Muscle layer of colon (tissue), 2 donors: ENCODE data around the gene SH2B2.
A peak's percentile ranks its signal among the peaks of the same experiment; 100 is the strongest.

Experiments used
- H3K27ac ChIP-seq: one replicate; pipeline ENCODE4 v1.7.0; 2013; ENCODE audit warnings: low read depth, mild to moderate bottlenecking, low read length, moderate library complexity
- H3K27me3 ChIP-seq, 2 donors: one replicate each; pipeline ENCODE4 v1.7.0; 2013; ENCODE audit warnings: low read length in 2 of 2, mild to moderate bottlenecking in 2 of 2; ENCODE audit not compliant: insufficient read depth in 2 of 2, control insufficient read depth in 1 of 2
- H3K36me3 ChIP-seq: one replicate; pipeline ENCODE4 v1.7.0; 2013; ENCODE audit warnings: mild to moderate bottlenecking, low read length; ENCODE audit not compliant: insufficient read depth
- H3K4me1 ChIP-seq: one replicate; pipeline ENCODE4 v1.7.0; 2013; ENCODE audit warnings: mild to moderate bottlenecking, low read length; ENCODE audit not compliant: insufficient read depth
- H3K4me3 ChIP-seq, 2 donors: one replicate each; pipeline ENCODE4 v1.7.0; 2013; ENCODE audit warnings: low read length in 2 of 2, low read depth in 1 of 2, mild to moderate bottlenecking in 1 of 2, moderate library complexity in 1 of 2
- H3K9ac ChIP-seq: one replicate; pipeline ENCODE4 v1.7.0; 2013; ENCODE audit warnings: low read length
- H3K9me3 ChIP-seq: one replicate; pipeline ENCODE4 v1.7.0; 2013; ENCODE audit warnings: mild to moderate bottlenecking, low read length
- donor health status: abdominal sarcoma.
- donor health status: Adenocarcinoma of cecum.

The SH2B2 gene

DNA sequence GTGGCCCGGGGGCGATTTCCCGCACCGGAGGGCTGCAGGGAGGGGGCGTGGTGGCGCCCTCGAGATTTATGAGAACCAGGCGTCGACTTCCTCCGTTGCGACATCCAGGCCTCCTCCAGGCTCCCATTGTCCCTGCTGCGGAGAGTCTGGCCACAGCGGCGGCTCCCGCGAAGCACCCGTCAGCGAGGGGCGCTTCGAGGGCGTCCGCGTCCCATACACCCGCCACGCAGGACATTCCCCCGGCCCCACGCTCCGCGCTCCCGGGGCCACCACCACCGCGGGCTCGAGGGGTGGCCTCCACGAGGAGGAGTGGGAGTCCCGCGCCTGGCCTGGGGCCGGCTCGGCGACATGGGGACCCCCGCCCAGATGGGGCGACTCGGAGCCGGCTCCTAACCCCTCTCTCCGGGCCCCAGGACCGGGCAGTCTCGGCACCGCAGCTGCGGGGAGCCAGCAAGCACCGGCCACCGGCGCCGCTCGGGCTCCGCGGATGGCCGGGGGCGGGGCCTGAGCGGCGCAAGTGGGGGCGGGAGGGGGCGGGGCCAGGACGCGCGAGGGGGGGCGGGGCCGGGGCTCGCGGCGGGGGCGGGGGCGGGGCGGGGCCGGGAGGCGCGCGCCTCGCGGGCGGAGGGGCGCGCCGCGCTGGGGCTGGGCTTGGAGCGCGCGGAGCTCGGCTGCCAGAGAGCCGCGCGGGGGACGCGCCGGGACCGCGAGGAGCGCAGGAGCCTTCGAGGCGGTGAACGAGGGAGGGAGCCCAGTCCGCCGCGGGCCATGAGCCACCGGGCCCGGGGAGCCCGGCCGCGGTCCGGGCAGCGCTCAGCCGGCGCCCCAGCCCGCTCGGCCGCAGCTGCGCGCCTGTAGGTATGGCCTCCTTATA is at the start of gene SH2B2:
SH2B2 (plus strand) TSS at position 632 of the 874 bp plus-strand sequence. CDS start 13,683 bp downstream, outside the sequence.
- peaks cover 17% of the 10 kb centered on the region for H3K4me1 ChIP-seq
- peak within 1 kb of the TSS; percentile 21 for H3K9ac ChIP-seq
- H3K27ac ChIP-seq, result peak within 1 kb of the TSS; percentile 58
- H3K36me3 ChIP-seq, result no peaks in the 10 kb centered on the region
- H3K4me3 ChIP-seq, result peak within 1 kb of the TSS; percentile 76 to 91
- H3K9me3 ChIP-seq, result no peaks in the 10 kb centered on the region
- peaks cover 0 to under 1% of the 10 kb centered on the region in 2 donors for H3K27me3 ChIP-seq

DNA sequence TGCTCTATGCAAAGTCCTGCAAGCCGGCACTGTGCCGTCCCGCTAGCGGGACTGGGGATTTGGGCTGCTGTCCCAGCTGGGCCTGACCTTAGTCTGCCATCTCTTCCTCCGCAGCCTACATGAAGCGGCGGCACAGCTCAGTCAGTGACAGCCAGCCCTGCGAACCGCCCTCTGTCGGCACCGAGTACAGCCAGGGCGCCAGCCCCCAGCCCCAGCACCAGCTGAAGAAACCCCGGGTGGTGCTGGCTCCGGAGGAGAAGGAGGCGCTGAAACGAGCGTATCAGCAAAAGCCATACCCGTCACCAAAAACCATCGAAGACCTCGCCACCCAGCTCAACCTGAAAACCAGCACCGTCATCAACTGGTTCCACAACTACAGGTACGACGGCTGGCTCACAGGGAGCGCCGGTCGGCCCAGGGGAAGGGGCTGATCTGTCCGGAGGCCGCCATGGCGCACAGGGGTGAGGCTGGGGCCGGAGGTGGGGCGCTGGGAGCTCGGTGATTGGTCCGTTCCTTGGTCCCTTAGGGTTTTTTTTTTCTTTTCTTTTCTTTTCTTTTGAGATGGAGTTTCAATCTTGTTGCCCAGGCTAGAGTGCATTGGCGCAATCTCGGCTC is 47.4 kb upstream of the SH2B2 start:
- Histone ChIP-seq H3K9me3 (no peaks in the 10 kb centered on the region), H3K27ac (no peak overlapping the region), H3K9ac (no peak overlapping the region), H3K4me3 (no peak overlapping the region), H3K27me3 (no peaks in the 10 kb centered on the region), H3K4me1 (peaks cover 5% of the 10 kb centered on the region), H3K36me3 (peaks cover 27% of the 10 kb centered on the region)

DNA sequence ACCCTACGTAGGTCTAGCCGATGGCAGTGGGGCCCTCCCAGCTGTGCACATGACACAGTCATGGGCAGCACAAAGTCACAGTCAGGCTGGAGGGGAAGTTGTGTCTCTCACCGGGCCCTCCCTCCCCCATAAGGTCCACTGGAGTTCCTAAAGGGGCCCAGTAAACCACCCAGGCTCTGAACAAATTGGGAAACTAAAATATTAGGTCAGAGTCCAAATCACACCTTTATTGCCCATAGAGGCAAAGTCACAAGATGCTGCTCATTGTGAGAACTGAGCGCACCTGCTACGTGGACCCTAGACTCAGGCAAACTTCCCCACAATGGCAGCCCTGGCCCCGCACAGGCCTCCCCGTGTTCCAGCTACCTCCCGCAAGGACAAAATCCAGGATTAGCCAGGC is 45.2 kb upstream of the SH2B2 start:
- Histone ChIP-seq H3K9me3 (no peaks in the 10 kb centered on the region), H3K4me1 (peaks cover 4% of the 10 kb centered on the region), H3K4me3 (no peak overlapping the region), H3K36me3 (peaks cover 26% of the 10 kb centered on the region), H3K9ac (no peak overlapping the region), H3K27me3 (no peaks in the 10 kb centered on the region), H3K27ac (no peak overlapping the region)

DNA sequence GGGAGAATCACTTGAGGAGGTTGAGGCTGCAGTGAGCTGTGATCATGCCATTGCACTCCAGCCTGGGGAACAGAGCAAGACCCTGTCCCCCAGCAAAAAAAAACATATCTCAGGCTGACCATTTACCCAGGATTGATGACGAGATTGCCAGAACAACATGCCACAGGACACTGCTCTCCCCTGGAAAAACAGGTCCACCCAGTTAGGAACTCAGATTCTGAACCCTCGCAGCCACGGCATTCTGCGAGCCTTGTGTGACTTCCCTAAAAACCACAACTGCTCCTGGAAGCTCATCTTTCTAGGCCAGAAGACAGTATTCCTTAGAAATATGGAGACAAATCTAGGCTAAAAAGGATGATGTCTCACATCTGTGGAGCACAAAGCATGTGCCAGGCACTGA is 42.1 kb upstream of the SH2B2 start:
- H3K27me3 ChIP-seq, result no peaks in the 10 kb centered on the region
- H3K36me3 ChIP-seq, result peaks cover 24% of the 10 kb centered on the region
- H3K9ac ChIP-seq, result no peak overlapping the region
- no peak overlapping the region for H3K4me3 ChIP-seq
- no peaks in the 10 kb centered on the region for H3K9me3 ChIP-seq
- no peaks in the 10 kb centered on the region for H3K4me1 ChIP-seq
- H3K27ac ChIP-seq, result no peak overlapping the region

DNA sequence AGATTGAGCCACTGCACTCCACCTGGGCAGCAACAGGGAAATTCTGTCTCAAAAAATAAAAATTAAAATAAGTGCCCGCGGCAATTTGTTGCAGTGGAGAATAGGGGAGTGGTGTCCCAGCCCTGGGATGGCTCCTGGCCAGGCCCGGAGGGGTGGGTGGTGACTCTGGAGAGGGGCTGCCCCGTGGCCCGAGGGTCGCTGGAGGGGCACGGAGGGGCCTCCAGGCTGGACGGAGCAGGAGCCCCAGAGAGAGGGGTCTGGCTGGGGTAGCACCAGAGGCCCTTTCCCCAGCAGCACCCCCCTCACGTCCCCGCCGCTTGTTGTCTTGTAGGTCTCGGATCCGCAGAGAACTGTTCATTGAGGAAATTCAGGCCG is 38.6 kb upstream of the SH2B2 start:
- Histone ChIP-seq H3K27me3 (no peaks in the 10 kb centered on the region), H3K4me1 (no peaks in the 10 kb centered on the region), H3K9me3 (no peaks in the 10 kb centered on the region), H3K4me3 (no peak overlapping the region), H3K36me3 (peaks cover 22% of the 10 kb centered on the region), H3K27ac (no peak overlapping the region), H3K9ac (no peak overlapping the region)

- peaks cover 19% of the 10 kb centered on the region for H3K36me3 ChIP-seq
- no peaks in the 10 kb centered on the region for H3K27me3 ChIP-seq
- no peak overlapping the region for H3K27ac ChIP-seq
- no peak overlapping the region for H3K4me3 ChIP-seq
- no peak overlapping the region for H3K9ac ChIP-seq
- no peaks in the 10 kb centered on the region for H3K9me3 ChIP-seq
- H3K4me1 ChIP-seq, result no peaks in the 10 kb centered on the region
Observed at GRCh38 chr7:102248456-102249395, 37.9 kb upstream of the SH2B2 start.

GRCh38 chr7:102251531-102252365 is 34.9 kb upstream of the SH2B2 start:
- Histone ChIP-seq H3K36me3 (peaks cover 9% of the 10 kb centered on the region), H3K9ac (no peak overlapping the region), H3K27ac (no peak overlapping the region), H3K4me1 (no peaks in the 10 kb centered on the region), H3K9me3 (no peaks in the 10 kb centered on the region), H3K27me3 (no peaks in the 10 kb centered on the region), H3K4me3 (no peak overlapping the region)

DNA sequence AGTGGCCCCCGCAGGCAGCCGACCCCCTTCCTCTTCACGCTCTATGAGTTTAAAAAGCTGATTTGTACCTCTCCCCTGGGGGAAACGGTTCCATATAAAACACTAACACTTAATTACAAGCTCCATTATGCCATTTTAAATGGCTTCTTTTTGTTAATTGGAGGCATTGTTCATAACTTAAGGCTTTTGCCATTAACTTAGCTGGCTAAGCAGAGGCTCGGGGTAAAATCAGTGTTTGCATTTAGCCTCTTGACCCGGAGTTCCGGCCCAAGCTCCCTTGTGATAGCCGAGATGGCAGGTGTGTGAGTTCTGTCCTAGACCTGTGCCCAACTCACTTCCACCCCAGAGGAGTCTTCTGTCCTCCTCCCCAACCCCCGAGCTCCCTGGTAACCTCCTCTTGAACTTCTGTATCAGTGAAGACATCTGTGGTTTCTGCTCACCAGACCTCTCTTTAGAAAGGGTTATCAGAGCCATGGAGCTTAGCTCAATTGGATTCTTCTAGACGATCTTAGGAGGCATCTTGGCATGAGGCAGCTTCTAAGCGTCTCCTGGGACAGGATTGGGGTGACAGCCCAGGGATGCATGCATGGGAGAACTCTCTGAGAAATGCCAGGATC is 34.2 kb upstream of the SH2B2 start:
- Histone ChIP-seq H3K36me3 (peaks cover 9% of the 10 kb centered on the region), H3K4me3 (no peak overlapping the region), H3K27ac (no peak overlapping the region), H3K9me3 (no peaks in the 10 kb centered on the region), H3K4me1 (no peaks in the 10 kb centered on the region), H3K27me3 (no peaks in the 10 kb centered on the region), H3K9ac (no peak overlapping the region)

- Histone ChIP-seq H3K36me3 (peaks cover 9% of the 10 kb centered on the region), H3K4me3 (no peak overlapping the region), H3K4me1 (no peaks in the 10 kb centered on the region), H3K9ac (no peak overlapping the region), H3K27me3 (no peaks in the 10 kb centered on the region), H3K9me3 (no peaks in the 10 kb centered on the region), H3K27ac (no peak overlapping the region)
Observed at GRCh38 chr7:102253066-102253972, 33.3 kb upstream of the SH2B2 start.

DNA sequence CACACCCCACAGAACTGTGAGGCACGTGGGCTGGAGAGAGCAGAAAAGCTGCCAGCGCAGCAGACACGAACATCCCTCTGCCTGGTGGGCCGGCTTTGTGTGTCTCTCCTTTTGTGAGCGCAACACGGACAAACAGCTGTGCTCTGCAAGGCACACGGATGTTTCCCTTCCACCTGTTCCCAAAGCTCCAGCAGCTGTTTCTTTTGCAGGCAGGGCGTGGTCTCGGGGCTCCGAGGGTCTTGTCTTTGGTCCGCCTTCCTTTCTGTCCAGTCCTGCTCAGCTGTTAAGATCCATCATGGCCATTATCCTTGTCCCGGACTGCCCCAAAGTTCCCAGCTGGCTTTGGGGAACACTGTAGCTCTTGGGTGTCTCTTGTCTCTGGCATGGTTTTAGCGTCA is 32.7 kb upstream of the SH2B2 start:
- Histone ChIP-seq H3K4me3 (no peak overlapping the region), H3K36me3 (peaks cover 9% of the 10 kb centered on the region), H3K9me3 (no peaks in the 10 kb centered on the region), H3K9ac (no peak overlapping the region), H3K27me3 (no peaks in the 10 kb centered on the region), H3K4me1 (no peaks in the 10 kb centered on the region), H3K27ac (no peak overlapping the region)
